HCT116 (cell line): ENCODE measurements around the gene PVALEF. TPM values are rescaled to one million over a fixed set of nuclear protein-coding genes. Genes with fewer than 3 reads are reported as not detected.

ENCODE experiments used
- ATAC-seq: fragments of 200-7000 bp; cut with Tn5 transposase; 2 replicates; pipeline ENCODE4 v1.9.1; 2020; ENCODE audit warnings: mild to moderate bottlenecking, moderate library complexity
- BruUV-seq: library from RNA; stranded (reverse); fragments of 400-500 nt; replicated peaks from 2 replicates; lab custom pipeline; 2021; lab: Mats Ljungman, UMichigan
- CTCF ChIA-PET: fragments of 300-600 bp; sonication (Branson Sonifier 250); formaldehyde crosslinking; loops from one replicate; lab custom pipeline; 2021; ENCODE audit warnings: antibody characterized with exemption; lab: Charles Lee
- POLR2A ChIA-PET: fragments of 300-600, 350-600 bp; sonication (Branson Sonifier 250); formaldehyde crosslinking; loops from one replicate; lab custom pipeline; 2021; ENCODE audit warnings: antibody characterized with exemption; lab: Charles Lee
- RAD21 ChIA-PET, 2 experiments: fragments of 300-600 bp; sonication (Branson Sonifier 250); formaldehyde crosslinking; loops; one replicate each; lab custom pipeline; 2023; ENCODE audit warnings: low total read pairs in 2 of 2; ENCODE audit not compliant: uncharacterized antibody in 2 of 2, unreplicated experiment in 2 of 2, low non-redundant PET in 1 of 2; lab: Charles Lee
- DNase-seq: peaks from one replicate; pipeline ENCODE4 v3.0.0-alpha.2; 2010; ENCODE audit warnings: low read depth, low spot score
- H2AFZ ChIP-seq: fragments of 200-600 bp; shearing (Covaris generic), sonication (generic); 2 replicates; pipeline ENCODE4 v1.6.1; 2017; ENCODE audit warnings: low read depth, mixed run types, mixed read lengths, antibody characterized with exemption, low read length; ENCODE audit not compliant: poor library complexity, severe bottlenecking
- H3K27ac ChIP-seq: 2 replicates; pipeline ENCODE4 v1.5.1; 2012; ENCODE audit warnings: low read depth, low read length
- H3K27me3 ChIP-seq: fragments of 200-600 bp; sonication (generic); 2 replicates; pipeline ENCODE4 v1.6.1; 2016; ENCODE audit warnings: mixed run types, low read length, mixed read lengths; ENCODE audit not compliant: insufficient read depth
- H3K36me3 ChIP-seq, 2 experiments: fragments of 200-500 bp in 1 of 2; fragments of 200-600 bp in 1 of 2; sonication (Bioruptor generic) in 1 of 2; sonication (generic) in 1 of 2; 2 replicates each; pipeline versions ENCODE4 v1.5.1 to v1.6.1; 2014 to 2016; ENCODE audit warnings: low read length in 2 of 2, inconsistent platforms in 1 of 2, mixed read lengths in 1 of 2, mixed run types in 1 of 2; ENCODE audit not compliant: insufficient read depth in 2 of 2, control insufficient read depth in 1 of 2
- H3K4me1 ChIP-seq, 2 experiments: fragments of 200-600 bp in 1 of 2; sonication (generic) in 1 of 2; 2 replicates each; pipeline versions ENCODE4 v1.5.1 to v1.6.1; 2012 to 2017; ENCODE audit warnings: low read length in 2 of 2, inconsistent platforms in 1 of 2, mild to moderate bottlenecking in 1 of 2, mixed read lengths in 1 of 2, mixed run types in 1 of 2, moderate library complexity in 1 of 2; ENCODE audit not compliant: insufficient read depth in 2 of 2, control insufficient read depth in 1 of 2
- H3K4me2 ChIP-seq: fragments of 200-600 bp; sonication (generic); 2 replicates; pipeline ENCODE4 v1.6.1; 2017; ENCODE audit warnings: mixed run types, low read length, mixed read lengths
- H3K4me3 ChIP-seq, 2 experiments: fragments of 200-600 bp in 1 of 2; sonication (generic) in 1 of 2; replicated peaks in 1 of 2; 2 replicates each; pipeline ENCODE4 v1.5.1; 2011 to 2016; ENCODE audit warnings: low read length in 2 of 2, control low read depth in 1 of 2, low read depth in 1 of 2, mild to moderate bottlenecking in 1 of 2, mixed read lengths in 1 of 2, mixed run types in 1 of 2
- H3K79me2 ChIP-seq: fragments of 200-600 bp; sonication (generic); 2 replicates; pipeline ENCODE4 v1.6.1; 2017; ENCODE audit warnings: mild to moderate bottlenecking, mixed run types, low read length, moderate library complexity, mixed read lengths; ENCODE audit not compliant: insufficient read depth
- H3K9ac ChIP-seq: fragments of 200-600 bp; sonication (generic); 2 replicates; pipeline ENCODE4 v1.6.1; 2016; ENCODE audit warnings: low read length, mixed read lengths
- H3K9me2 ChIP-seq: fragments of 200-600 bp; sonication (generic), shearing (Covaris generic); 2 replicates; pipeline ENCODE4 v1.6.1; 2017; ENCODE audit warnings: mixed run types, mild to moderate bottlenecking, moderate library complexity; ENCODE audit not compliant: insufficient read depth
- H3K9me3 ChIP-seq, 2 experiments: fragments of 200-500 bp in 1 of 2; fragments of 200-600 bp in 1 of 2; sonication (Bioruptor generic) in 1 of 2; sonication (generic) in 1 of 2; 2 replicates each; pipeline ENCODE4 v1.6.1; 2014 to 2017; ENCODE audit warnings: low read length in 2 of 2, mixed read lengths in 2 of 2, inconsistent platforms in 1 of 2, low read depth in 1 of 2, mild to moderate bottlenecking in 1 of 2, mixed run types in 1 of 2, moderate library complexity in 1 of 2; ENCODE audit not compliant: control insufficient read depth in 1 of 2, insufficient read depth in 1 of 2
- H4K20me1 ChIP-seq: fragments of 200-600 bp; sonication (generic), shearing (Covaris generic); 2 replicates; pipeline ENCODE4 v1.6.1; 2017; ENCODE audit warnings: mixed run types, mild to moderate bottlenecking, moderate library complexity; ENCODE audit not compliant: insufficient read depth
- ATF3 ChIP-seq: IDR thresholded peaks from 2 replicates; pipeline ENCODE4 v1.6.1; 2012
- CBX3 ChIP-seq: IDR thresholded peaks from 2 replicates; pipeline ENCODE4 v1.6.1; 2012; ENCODE audit warnings: low read depth
- CEBPB ChIP-seq: IDR thresholded peaks from 2 replicates; pipeline ENCODE4 v1.6.1; 2012; ENCODE audit warnings: low read depth
- EGR1 ChIP-seq: IDR thresholded peaks from 2 replicates; pipeline ENCODE4 v1.6.1; 2012; ENCODE audit warnings: low read depth
- EZH2 ChIP-seq: fragments of 200-600 bp; sonication (generic); IDR thresholded peaks from 2 replicates; pipeline ENCODE4 v1.6.1; 2017; ENCODE audit warnings: antibody characterized with exemption, mixed run types
- EZH2phosphoT487 ChIP-seq: fragments of 200-600 bp; IDR thresholded peaks from 2 replicates; pipeline ENCODE4 v1.6.1; 2018; ENCODE audit warnings: antibody characterized with exemption, borderline replicate concordance
- FOSL1 ChIP-seq: IDR thresholded peaks from 2 replicates; pipeline ENCODE4 v1.6.1; 2012; ENCODE audit warnings: low read depth
- JUND ChIP-seq: IDR thresholded peaks from 2 replicates; pipeline ENCODE4 v1.6.1; 2012
- MAX ChIP-seq: IDR thresholded peaks from 2 replicates; pipeline ENCODE4 v1.6.1; 2012
- POLR2A ChIP-seq: IDR thresholded peaks from 2 replicates; pipeline ENCODE4 v1.7.0; 2011; ENCODE audit warnings: borderline replicate concordance; ENCODE audit not compliant: insufficient read depth, insufficient read length; ENCODE audit errors: extremely low read depth
- POLR2AphosphoS5 ChIP-seq: IDR thresholded peaks from 2 replicates; pipeline ENCODE4 v1.6.1; 2011; ENCODE audit warnings: mild to moderate bottlenecking, low read depth, low read length, moderate library complexity
- RAD21 ChIP-seq: IDR thresholded peaks from 2 replicates; pipeline ENCODE4 v1.6.1; 2012; ENCODE audit warnings: low read depth, mild to moderate bottlenecking
- SIN3A ChIP-seq: IDR thresholded peaks from 2 replicates; pipeline ENCODE4 v1.6.1; 2012; ENCODE audit warnings: low read depth
- SP1 ChIP-seq: IDR thresholded peaks from 2 replicates; pipeline ENCODE4 v1.6.1; 2012; ENCODE audit warnings: low read depth
- SRF ChIP-seq: IDR thresholded peaks from 2 replicates; pipeline ENCODE4 v1.6.1; 2012; ENCODE audit warnings: low read depth
- TCF7L2 ChIP-seq: IDR thresholded peaks from 2 replicates; pipeline ENCODE4 v1.7.0; 2011; ENCODE audit warnings: borderline replicate concordance, inconsistent platforms; ENCODE audit not compliant: insufficient read depth, insufficient read length; ENCODE audit errors: extremely low read depth
- YY1 ChIP-seq: IDR thresholded peaks from 2 replicates; pipeline ENCODE4 v1.6.1; 2011; ENCODE audit warnings: low read length, low read depth, moderate library complexity, mild to moderate bottlenecking; ENCODE audit not compliant: insufficient replicate concordance; ENCODE audit errors: extremely low read depth
- ZFX ChIP-seq: fragments of 450-650 bp; IDR thresholded peaks from 2 replicates; pipeline ENCODE4 v1.6.1; 2017
- ZNF274 ChIP-seq: fragments of 200-500 bp; sonication (Bioruptor generic); IDR thresholded peaks from 2 replicates; pipeline ENCODE4 v1.6.1; 2014; ENCODE audit warnings: mild to moderate bottlenecking, low read depth, low read length, inconsistent platforms
- intact Hi-C: fragments of 100-400 bp; cut with micrococcal nuclease; formaldehyde crosslinking; loops from 2 replicates; pipeline ENCODE4 v1.10.0; 2022
- total RNA-seq: library from RNA; stranded (reverse); gene quantifications from one replicate; pipeline ENCODE4 v1.2.1, GENCODE V29; 2021; ENCODE audit not compliant: unreplicated experiment

The PVALEF gene
- total RNA-seq, 1 experiment from 2014 or later: not detected

GRCh38 chr17:81193470-81194224 lies 28.3 kb downstream of the PVALEF start:
- no peaks in the 10 kb centered on the region for H4K20me1 ChIP-seq
- no peak overlapping the region for H2AFZ ChIP-seq
- DNase-seq (no peak), ATAC-seq (no peak)
- no peaks in the 10 kb centered on the region for H3K9me2 ChIP-seq
- POLR2A ChIA-PET: no interaction called here
- TF ChIP-seq ZNF274: no peak
- no peak for TF ChIP-seq SRF
- no peak for TF ChIP-seq ZFX
- no peak for TF ChIP-seq SP1
- TF ChIP-seq POLR2AphosphoS5: no peak
- no peak for TF ChIP-seq EZH2phosphoT487
- TF ChIP-seq TCF7L2: no peak
- TF ChIP-seq RAD21: no peak
- TF ChIP-seq JUND: no peak
- no peaks in the 10 kb centered on the region for H3K79me2 ChIP-seq
- H3K4me3 ChIP-seq: no peak overlapping the region
- no peaks in the 10 kb centered on the region for H3K27me3 ChIP-seq
- no peak overlapping the region for H3K27ac ChIP-seq
- H3K4me2 ChIP-seq: no peak overlapping the region
- no peak overlapping the region for H3K9ac ChIP-seq
- no peaks in the 10 kb centered on the region for H3K9me3 ChIP-seq
- peaks cover 3 to 5% of the 10 kb centered on the region in 2 experiments; a peak in 3 of 4 replicates for H3K36me3 ChIP-seq
- no TSS peak for BruUV-seq
- H3K4me1 ChIP-seq: no peaks in the 10 kb centered on the region
- CTCF ChIA-PET: no interaction called here
- RAD21 ChIA-PET: no interaction called here
- intact Hi-C loops: no loop called here

DNA sequence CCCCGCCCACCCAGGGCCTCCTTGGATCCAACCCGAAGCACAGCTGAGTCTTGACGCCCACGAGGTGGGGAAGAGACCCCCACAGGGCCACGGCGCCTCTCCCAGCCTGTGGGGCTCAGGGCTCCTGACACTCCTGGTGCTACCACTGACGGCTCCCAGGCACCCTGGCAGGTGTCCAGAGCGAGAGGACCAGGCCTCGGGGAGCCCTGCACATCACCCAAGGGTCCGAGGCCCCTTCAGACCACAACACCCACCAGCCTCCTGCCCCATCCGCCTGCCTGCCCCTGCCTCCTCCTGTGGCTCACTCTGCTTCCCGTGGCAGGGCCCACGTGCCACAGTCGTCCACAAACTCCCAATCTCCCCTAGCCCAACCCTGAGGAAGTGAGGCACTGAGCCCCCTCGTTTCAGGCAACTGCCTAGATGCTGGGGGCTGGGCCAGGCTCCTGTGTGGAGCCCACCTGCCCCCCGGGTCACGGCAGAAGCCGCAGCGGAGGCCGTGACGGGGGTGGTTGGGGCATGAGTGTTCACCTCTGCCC lies 29.0 kb downstream of the PVALEF start:
- Histone ChIP-seq H3K9me2 (no peaks in the 10 kb centered on the region), H3K9me3 (no peaks in the 10 kb centered on the region), H3K27me3 (no peaks in the 10 kb centered on the region), H3K4me3 (no peak overlapping the region), H3K36me3 (peaks cover 3 to 5% of the 10 kb centered on the region in 2 experiments), H3K27ac (no peak overlapping the region), H3K79me2 (no peaks in the 10 kb centered on the region), H3K4me1 (no peaks in the 10 kb centered on the region), H4K20me1 (no peaks in the 10 kb centered on the region), H2AFZ (no peak overlapping the region), H3K4me2 (no peak overlapping the region), H3K9ac (no peak overlapping the region)
- ChIA-PET RAD21 (no interaction called here), POLR2A (no interaction called here), CTCF (no interaction called here)
- ATAC-seq: no peak
- no peak for DNase-seq
- intact Hi-C loops: no loop called here
- no TSS peak for BruUV-seq
- TF ChIP-seq JUND: no peak
- TF ChIP-seq ZFX: no peak
- no peak for TF ChIP-seq POLR2A
- no peak for TF ChIP-seq EGR1
- TF ChIP-seq SIN3A: no peak
- TF ChIP-seq EZH2: no peak
- TF ChIP-seq MAX: no peak
- no peak for TF ChIP-seq EZH2phosphoT487
- no peak for TF ChIP-seq ATF3
- TF ChIP-seq SP1: no peak
- TF ChIP-seq ZNF274: no peak
- TF ChIP-seq CEBPB: no peak
- TF ChIP-seq YY1: no peak
- TF ChIP-seq CBX3: no peak
- no peak for TF ChIP-seq TCF7L2
- TF ChIP-seq FOSL1: no peak
